Measurements from ENCODE around the gene RHBDF2. TPM values are rescaled to one million over a fixed set of nuclear protein-coding genes. Genes with fewer than 3 reads are reported as not detected.

RHBDF2 gene
- total and polyA plus RNA-seq, 2 experiments from 2014 or later: 4.9 to 11.0 TPM

GRCh38 chr17:76422406-76422805, 78.8 kb downstream of the RHBDF2 start:
- Histone ChIP-seq H3K27me3 (no peaks in the 10 kb centered on the region), H3K4me3 (no peak overlapping the region), H3K9me2 (replicated peaks; ENCODE audit: insufficient read depth) (no peaks in the 10 kb centered on the region), H3K9me3 (ENCODE audit: low read depth) (no peaks in the 10 kb centered on the region), H2AFZ (no peak overlapping the region), H3K4me2 (no peak overlapping the region), H3K79me2 (peaks cover 48% of the 10 kb centered on the region), H3K36me3 (replicated peaks; ENCODE audit: insufficient read depth, low read depth) (no peaks in the 10 kb centered on the region), H3K27ac (no peak overlapping the region), H3K4me1 (ENCODE audit: insufficient read depth) (no peaks in the 10 kb centered on the region), H4K20me1 (ENCODE audit: insufficient read depth, poor library complexity, severe bottlenecking) (peaks cover 9% of the 10 kb centered on the region)
- WGBS (ENCODE audit: low lambda C conversion rate, missing lambda C conversion rate): 98% methylated on average over 8 of the region's 8 CpGs
- DNase-seq (ENCODE audit: low spot score): no peak
- no peak for TF ChIP-seq EZH2 (IDR thresholded peaks at IDR 0.05; ENCODE audit: borderline replicate concordance)
- TF ChIP-seq EZH2phosphoT487 (IDR thresholded peaks at IDR 0.05; ENCODE audit: low read depth, severe bottlenecking, unreplicated experiment): no peak
- no peak for TF ChIP-seq CTCF (IDR thresholded peaks at IDR 0.05; ENCODE audit: poor library complexity)

DNA sequence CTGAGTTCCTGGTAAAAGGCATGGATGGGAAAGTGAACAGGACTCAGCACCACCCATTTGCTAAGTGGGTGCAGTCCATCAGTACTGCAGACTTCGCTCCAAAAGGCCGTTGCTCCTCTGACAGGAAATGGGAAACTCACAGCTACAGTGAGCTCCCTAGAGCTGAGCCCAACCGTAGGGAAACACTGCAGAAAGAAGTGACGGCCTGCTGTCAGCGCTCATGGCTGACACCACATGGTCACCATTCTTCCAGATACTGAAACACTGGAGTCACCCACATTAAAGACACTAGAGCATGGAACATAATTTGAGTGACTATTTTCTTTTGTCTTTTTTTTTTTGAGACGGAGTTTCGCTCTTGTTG, 80.2 kb downstream of the RHBDF2 start:
- no peaks in the 10 kb centered on the region for H3K27me3 ChIP-seq
- no peak overlapping the region for H3K27ac ChIP-seq
- no peaks in the 10 kb centered on the region for H3K9me3 ChIP-seq (ENCODE audit: low read depth)
- no peak for DNase-seq (ENCODE audit: low spot score)
- H3K9me2 ChIP-seq (replicated peaks; ENCODE audit: insufficient read depth): no peaks in the 10 kb centered on the region
- H3K36me3 ChIP-seq (replicated peaks; ENCODE audit: insufficient read depth, low read depth): no peaks in the 10 kb centered on the region
- no peak for TF ChIP-seq EZH2 (IDR thresholded peaks at IDR 0.05; ENCODE audit: borderline replicate concordance)
- TF ChIP-seq EZH2phosphoT487 (IDR thresholded peaks at IDR 0.05; ENCODE audit: low read depth, severe bottlenecking, unreplicated experiment): no peak
- TF ChIP-seq CTCF (IDR thresholded peaks at IDR 0.05; ENCODE audit: poor library complexity): no peak
- H3K4me3 ChIP-seq: no peak overlapping the region
- WGBS (ENCODE audit: low lambda C conversion rate, missing lambda C conversion rate): 70% methylated on average over 7 of the region's 7 CpGs
- H4K20me1 ChIP-seq (ENCODE audit: insufficient read depth, poor library complexity, severe bottlenecking): peaks cover 12% of the 10 kb centered on the region
- no peak overlapping the region for H2AFZ ChIP-seq
- H3K4me2 ChIP-seq: no peak overlapping the region
- H3K4me1 ChIP-seq (ENCODE audit: insufficient read depth): no peaks in the 10 kb centered on the region
- H3K79me2 ChIP-seq: peaks cover 44% of the 10 kb centered on the region

Other genes starting within 250 kb of the RHBDF2 start
- gene UBALD2, start 236.1 kb downstream of the RHBDF2 start, total RNA-seq: 10.2 and 10.8 TPM in 2 replicates
- 13.1 and 16.4 TPM in 2 replicates for gene UBALD2, start 236.1 kb downstream of the RHBDF2 start, polyA plus RNA-seq
- 2.8 and 3.6 TPM in 2 replicates for gene QRICH2, start 193.1 kb downstream of the RHBDF2 start, total RNA-seq
- gene QRICH2, start 193.1 kb downstream of the RHBDF2 start, polyA plus RNA-seq: 2.3 and 2.9 TPM in 2 replicates
- 42.1 and 61.8 TPM in 2 replicates for gene PRPSAP1, start 147.5 kb downstream of the RHBDF2 start, total RNA-seq
- 42.3 and 62.3 TPM in 2 replicates for gene PRPSAP1, start 147.5 kb downstream of the RHBDF2 start, polyA plus RNA-seq
- gene SPHK1, start 116.8 kb downstream of the RHBDF2 start, total RNA-seq: 3.8 and 5.2 TPM in 2 replicates
- gene SPHK1, start 116.8 kb downstream of the RHBDF2 start, polyA plus RNA-seq: 12.1 and 15.2 TPM in 2 replicates
- gene UBE2O, start 48.3 kb downstream of the RHBDF2 start, total RNA-seq: 14.6 and 15.2 TPM in 2 replicates
- gene UBE2O, start 48.3 kb downstream of the RHBDF2 start, polyA plus RNA-seq: 9.7 and 12.5 TPM in 2 replicates
- gene AANAT, start 33.8 kb downstream of the RHBDF2 start, total RNA-seq: 0.84 TPM in 1 of 2 replicates, not detected in the other
- 0.92 TPM in 1 of 2 replicates, not detected in the other for gene AANAT, start 33.8 kb downstream of the RHBDF2 start, polyA plus RNA-seq
- 7.8 and 15.5 TPM in 2 replicates for gene CYGB, start 36.3 kb upstream of the RHBDF2 start, total RNA-seq
- gene CYGB, start 36.3 kb upstream of the RHBDF2 start, polyA plus RNA-seq: 13.8 and 19.2 TPM in 2 replicates
- 2.0 and 2.7 TPM in 2 replicates for gene PRCD, start 38.6 kb upstream of the RHBDF2 start, total RNA-seq
- gene PRCD, start 38.6 kb upstream of the RHBDF2 start, polyA plus RNA-seq: 10.2 and 11.6 TPM in 2 replicates
- gene ST6GALNAC2, start 84.4 kb upstream of the RHBDF2 start, total RNA-seq: 1.4 and 2.3 TPM in 2 replicates
- 1.8 and 2.8 TPM in 2 replicates for gene ST6GALNAC2, start 84.4 kb upstream of the RHBDF2 start, polyA plus RNA-seq
- 17.7 and 29.6 TPM in 2 replicates for gene ST6GALNAC1, start 142.3 kb upstream of the RHBDF2 start, total RNA-seq
- gene ST6GALNAC1, start 142.3 kb upstream of the RHBDF2 start, polyA plus RNA-seq: 27.6 and 31.6 TPM in 2 replicates
- gene MXRA7, start 209.5 kb upstream of the RHBDF2 start, total RNA-seq: 101 and 102 TPM in 2 replicates
- 117 and 138 TPM in 2 replicates for gene MXRA7, start 209.5 kb upstream of the RHBDF2 start, polyA plus RNA-seq
- 19.3 and 19.5 TPM in 2 replicates for gene JMJD6, start 225.2 kb upstream of the RHBDF2 start, total RNA-seq
- gene JMJD6, start 225.2 kb upstream of the RHBDF2 start, polyA plus RNA-seq: 34.5 and 44.8 TPM in 2 replicates
- 36.6 and 36.8 TPM in 2 replicates for gene METTL23, start 225.4 kb upstream of the RHBDF2 start, total RNA-seq
- 48.0 and 56.5 TPM in 2 replicates for gene METTL23, start 225.4 kb upstream of the RHBDF2 start, polyA plus RNA-seq
- gene SRSF2, start 235.9 kb upstream of the RHBDF2 start, total RNA-seq: 152 and 157 TPM in 2 replicates
- gene SRSF2, start 235.9 kb upstream of the RHBDF2 start, polyA plus RNA-seq: 152 and 173 TPM in 2 replicates
- 59.4 and 66.6 TPM in 2 replicates for gene MFSD11, start 236.7 kb upstream of the RHBDF2 start, total RNA-seq
- 35.4 and 43.5 TPM in 2 replicates for gene MFSD11, start 236.7 kb upstream of the RHBDF2 start, polyA plus RNA-seq